Measurements from ENCODE around the gene DNMBP.

DNA sequence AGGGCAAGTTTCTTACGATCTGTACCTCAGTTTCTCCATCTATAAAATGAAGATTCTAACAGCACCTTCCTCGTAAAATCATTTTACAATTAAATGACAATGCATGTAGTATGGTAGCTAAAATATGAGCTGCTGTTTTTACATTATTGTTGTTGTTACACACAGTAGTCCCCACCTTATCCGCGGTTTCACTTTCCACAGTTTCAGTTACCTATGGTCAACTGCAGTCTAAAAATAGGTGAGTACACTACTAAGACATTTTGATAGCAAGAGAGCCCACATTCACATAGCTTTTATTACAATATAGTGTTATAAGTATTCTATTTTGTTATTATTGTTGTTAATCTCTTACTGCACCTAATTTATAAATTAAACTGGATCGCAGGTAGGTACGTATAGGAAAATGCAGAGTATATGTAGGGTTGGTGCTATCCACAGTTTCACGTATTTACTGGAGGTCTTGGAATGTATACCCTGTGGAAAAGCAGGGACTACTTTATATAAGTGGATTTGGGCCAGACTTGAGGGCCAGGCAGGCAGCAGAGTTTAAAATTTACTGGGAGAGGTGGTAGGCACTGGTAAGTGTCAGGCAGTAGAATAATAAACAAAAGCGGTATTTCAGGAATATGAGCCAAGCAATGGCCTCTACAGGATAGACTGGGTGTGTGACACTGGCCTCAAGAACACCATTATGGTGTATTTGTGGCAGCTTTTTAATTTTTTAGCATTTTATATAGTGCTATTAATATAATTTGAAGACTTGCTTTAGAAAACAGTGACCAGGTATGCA is 10.2 kb downstream of the DNMBP start:
- TF ChIP-seq, protein P1, sequence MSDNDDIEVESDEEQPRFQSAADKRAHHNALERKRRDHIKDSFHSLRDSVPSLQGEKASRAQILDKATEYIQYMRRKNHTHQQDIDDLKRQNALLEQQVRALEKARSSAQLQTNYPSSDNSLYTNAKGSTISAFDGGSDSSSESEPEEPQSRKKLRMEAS (IDR thresholded peaks at IDR 0.05) = no peak
- TF ChIP-seq, protein P2, sequence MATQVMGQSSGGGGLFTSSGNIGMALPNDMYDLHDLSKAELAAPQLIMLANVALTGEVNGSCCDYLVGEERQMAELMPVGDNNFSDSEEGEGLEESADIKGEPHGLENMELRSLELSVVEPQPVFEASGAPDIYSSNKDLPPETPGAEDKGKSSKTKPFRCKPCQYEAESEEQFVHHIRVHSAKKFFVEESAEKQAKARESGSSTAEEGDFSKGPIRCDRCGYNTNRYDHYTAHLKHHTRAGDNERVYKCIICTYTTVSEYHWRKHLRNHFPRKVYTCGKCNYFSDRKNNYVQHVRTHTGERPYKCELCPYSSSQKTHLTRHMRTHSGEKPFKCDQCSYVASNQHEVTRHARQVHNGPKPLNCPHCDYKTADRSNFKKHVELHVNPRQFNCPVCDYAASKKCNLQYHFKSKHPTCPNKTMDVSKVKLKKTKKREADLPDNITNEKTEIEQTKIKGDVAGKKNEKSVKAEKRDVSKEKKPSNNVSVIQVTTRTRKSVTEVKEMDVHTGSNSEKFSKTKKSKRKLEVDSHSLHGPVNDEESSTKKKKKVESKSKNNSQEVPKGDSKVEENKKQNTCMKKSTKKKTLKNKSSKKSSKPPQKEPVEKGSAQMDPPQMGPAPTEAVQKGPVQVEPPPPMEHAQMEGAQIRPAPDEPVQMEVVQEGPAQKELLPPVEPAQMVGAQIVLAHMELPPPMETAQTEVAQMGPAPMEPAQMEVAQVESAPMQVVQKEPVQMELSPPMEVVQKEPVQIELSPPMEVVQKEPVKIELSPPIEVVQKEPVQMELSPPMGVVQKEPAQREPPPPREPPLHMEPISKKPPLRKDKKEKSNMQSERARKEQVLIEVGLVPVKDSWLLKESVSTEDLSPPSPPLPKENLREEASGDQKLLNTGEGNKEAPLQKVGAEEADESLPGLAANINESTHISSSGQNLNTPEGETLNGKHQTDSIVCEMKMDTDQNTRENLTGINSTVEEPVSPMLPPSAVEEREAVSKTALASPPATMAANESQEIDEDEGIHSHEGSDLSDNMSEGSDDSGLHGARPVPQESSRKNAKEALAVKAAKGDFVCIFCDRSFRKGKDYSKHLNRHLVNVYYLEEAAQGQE (IDR thresholded peaks at IDR 0.05; ENCODE audit: low read depth) = no peak
- TF ChIP-seq EP300 (IDR thresholded peaks at IDR 0.05; ENCODE audit: borderline replicate concordance) = no peak
- no peak for TF ChIP-seq TCF12 (IDR thresholded peaks at IDR 0.05; ENCODE audit: low read depth)
- no peak for TF ChIP-seq NFIC (IDR thresholded peaks at IDR 0.05)
- no peak for TF ChIP-seq TEAD4 (IDR thresholded peaks at IDR 0.05)
- TF ChIP-seq CEBPB (IDR thresholded peaks at IDR 0.05) = no peak
- TF ChIP-seq, protein P3, sequence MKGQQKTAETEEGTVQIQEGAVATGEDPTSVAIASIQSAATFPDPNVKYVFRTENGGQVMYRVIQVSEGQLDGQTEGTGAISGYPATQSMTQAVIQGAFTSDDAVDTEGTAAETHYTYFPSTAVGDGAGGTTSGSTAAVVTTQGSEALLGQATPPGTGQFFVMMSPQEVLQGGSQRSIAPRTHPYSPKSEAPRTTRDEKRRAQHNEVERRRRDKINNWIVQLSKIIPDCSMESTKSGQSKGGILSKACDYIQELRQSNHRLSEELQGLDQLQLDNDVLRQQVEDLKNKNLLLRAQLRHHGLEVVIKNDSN (IDR thresholded peaks at IDR 0.05) = no peak
- TF ChIP-seq RAD21 (IDR thresholded peaks at IDR 0.05; ENCODE audit: low read depth) = no peak
- no peak for TF ChIP-seq CREB1 (IDR thresholded peaks at IDR 0.05; ENCODE audit: low read depth)
- TF ChIP-seq TAF1 (IDR thresholded peaks at IDR 0.05; ENCODE audit: low read depth) = no peak
- TF ChIP-seq FOXM1 (IDR thresholded peaks at IDR 0.05; ENCODE audit: borderline replicate concordance, low read depth) = no peak
- TF ChIP-seq ZBTB7A (IDR thresholded peaks at IDR 0.05; ENCODE audit: low read depth) = no peak
- TF ChIP-seq EGR1 (IDR thresholded peaks at IDR 0.05) = no peak

All from Ishikawa (cell line).